ENCODE measurements around the gene IKBKG. TPM values are rescaled to one million over a fixed set of nuclear protein-coding genes. Genes with fewer than 3 reads are reported as not detected.

IKBKG gene
- total RNA-seq, 2 donors from 2014 or later: 9.9 to 11.9 TPM

DNA sequence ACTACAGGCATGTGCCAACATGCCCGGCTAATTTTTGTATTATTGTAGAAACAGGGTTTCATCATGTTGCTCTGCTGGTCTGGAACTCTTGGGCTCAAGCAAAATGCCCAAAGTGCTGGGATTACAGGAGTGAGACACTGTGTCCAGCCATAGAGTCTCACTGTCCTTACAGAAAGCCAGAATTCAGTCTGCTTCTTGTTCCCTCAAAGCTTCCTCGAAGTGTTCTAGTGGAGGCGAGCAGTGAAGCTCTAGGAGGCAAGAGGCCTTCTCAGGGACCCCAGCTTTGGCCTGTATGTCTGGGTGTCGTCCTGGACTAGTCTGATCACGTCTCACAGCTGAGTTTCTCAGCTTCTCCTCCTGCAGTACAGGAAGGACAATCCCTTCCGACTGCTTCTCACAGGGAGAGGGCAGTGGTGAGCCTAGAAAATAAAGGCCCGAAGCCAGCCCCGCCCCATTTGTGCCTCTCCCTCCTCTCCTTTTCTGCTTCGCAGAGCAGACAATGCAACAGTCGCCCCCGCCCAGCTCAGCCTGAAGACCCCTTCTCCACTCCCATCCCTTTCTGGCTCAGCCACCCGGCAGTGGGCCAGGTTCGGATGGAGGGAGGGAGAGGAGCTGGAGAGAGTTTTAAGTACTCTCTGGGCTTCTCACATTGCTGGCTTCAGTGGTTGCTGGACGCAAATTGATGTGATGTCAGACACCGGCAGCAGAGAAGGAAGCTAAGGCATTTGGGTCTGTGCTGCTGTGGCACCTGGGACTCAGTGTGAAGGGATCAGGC is 20.3 kb upstream of the IKBKG start:
- Histone ChIP-seq H3K27ac (peak overlapping the region; percentile 28 to 86 (median 82)), H3K4me3 (no peak overlapping the region), H3K9me3 (no peaks in the 10 kb centered on the region), H3K4me1 (peaks cover 4% of the 10 kb centered on the region), H3K27me3 (no peaks in the 10 kb centered on the region), H3K36me3 (replicated peaks in 1 of 2; ENCODE audit: insufficient read depth in 1 of 2, low read depth in 2 of 2) (no peaks in the 10 kb centered on the region)
- TF ChIP-seq CTCF (IDR thresholded peaks at IDR 0.05) (peak in 6 of 7 experiments; percentile 21 to 60 (median 56)), POLR2A (IDR thresholded peaks at IDR 0.05) (peak in 2 of 3 donors; percentile 33 to 36)
- intact Hi-C loops (cut with DNase I): no loop called here
- 0 to 2% methylated on average over 4 to 14 of the region's 15 CpGs for WGBS, 2 donors
- DNase-seq (peak; percentile 75 to 84 (median 82)), ATAC-seq (peak; percentile 90)

- no peak for TF ChIP-seq POLR2A (IDR thresholded peaks at IDR 0.05)
- TF ChIP-seq CTCF (IDR thresholded peaks at IDR 0.05): no peak
- Histone ChIP-seq H3K4me1 (peaks cover 4% of the 10 kb centered on the region), H3K4me3 (no peak overlapping the region), H3K27ac (no peak overlapping the region), H3K36me3 (replicated peaks in 1 of 2; ENCODE audit: insufficient read depth in 1 of 2, low read depth in 2 of 2) (no peaks in the 10 kb centered on the region), H3K27me3 (no peaks in the 10 kb centered on the region), H3K9me3 (no peaks in the 10 kb centered on the region)
- DNase-seq (no peak), ATAC-seq (no peak)
- 65 to 85% methylated on average over 2 to 3 of the region's 6 CpGs for WGBS, 2 donors
- intact Hi-C loops (cut with DNase I): no loop called here
Measured at GRCh38 chrX:154529206-154529612, 18.2 kb upstream of the IKBKG start.

DNA sequence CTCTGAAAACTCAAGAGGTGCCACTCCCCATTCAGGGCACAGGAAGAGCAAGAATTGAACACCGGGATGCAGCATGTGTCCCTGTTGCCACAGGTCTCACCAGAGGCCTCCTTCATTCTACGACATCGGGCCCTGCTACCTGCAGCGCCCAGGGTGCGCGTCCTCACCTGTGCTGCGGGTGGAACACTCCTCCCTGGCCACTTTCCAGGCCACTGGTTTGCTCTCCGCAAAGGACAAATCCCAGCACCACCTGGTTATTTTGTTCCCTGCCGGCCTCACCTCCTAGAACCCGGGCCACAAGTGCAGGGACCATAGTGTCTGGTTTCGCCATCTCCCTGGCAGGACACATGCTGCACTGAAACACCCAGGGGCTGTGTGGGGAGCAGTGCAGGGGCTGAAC is 17.1 kb upstream of the IKBKG start:
- ATAC-seq (no peak), DNase-seq (no peak)
- Histone ChIP-seq H3K27me3 (no peaks in the 10 kb centered on the region), H3K4me3 (no peak overlapping the region), H3K9me3 (no peaks in the 10 kb centered on the region), H3K36me3 (replicated peaks in 1 of 2; ENCODE audit: insufficient read depth in 1 of 2, low read depth in 2 of 2) (no peaks in the 10 kb centered on the region), H3K27ac (no peak overlapping the region), H3K4me1 (peaks cover 7% of the 10 kb centered on the region)
- intact Hi-C loops (cut with DNase I): no loop called here
- TF ChIP-seq POLR2A (IDR thresholded peaks at IDR 0.05) (no peak), CTCF (IDR thresholded peaks at IDR 0.05) (no peak)
- 60% methylated on average over 10 of the region's 11 CpGs; no CpG with 5 or more reads in 1 of the 2 donors for WGBS, 2 donors

- intact Hi-C loops (cut with DNase I): no loop called here
- Histone ChIP-seq H3K27me3 (no peaks in the 10 kb centered on the region), H3K4me3 (no peak overlapping the region), H3K4me1 (peaks cover 7% of the 10 kb centered on the region), H3K9me3 (no peaks in the 10 kb centered on the region), H3K36me3 (replicated peaks in 1 of 2; ENCODE audit: insufficient read depth in 1 of 2, low read depth in 2 of 2) (no peaks in the 10 kb centered on the region), H3K27ac (no peak overlapping the region)
- WGBS, 2 donors: no CpG with 5 or more reads among the region's 16 CpGs
- TF ChIP-seq CTCF (IDR thresholded peaks at IDR 0.05) (no peak), POLR2A (IDR thresholded peaks at IDR 0.05) (no peak)
- no peak for DNase-seq
- ATAC-seq: no peak
Measured at GRCh38 chrX:154531626-154532025, 15.8 kb upstream of the IKBKG start.

- no peak overlapping the region for H3K4me3 ChIP-seq
- WGBS, 2 donors: 84% methylated on average over 8 of the region's 23 CpGs; no CpG with 5 or more reads in 1 of the 2 donors
- H3K9me3 ChIP-seq: no peaks in the 10 kb centered on the region
- ATAC-seq: no peak
- no peak for DNase-seq
- no peak overlapping the region for H3K27ac ChIP-seq
- TF ChIP-seq CTCF (IDR thresholded peaks at IDR 0.05) (no peak), POLR2A (IDR thresholded peaks at IDR 0.05) (no peak)
- H3K27me3 ChIP-seq: no peaks in the 10 kb centered on the region
- peaks cover 4% of the 10 kb centered on the region for H3K4me1 ChIP-seq
- no peaks in the 10 kb centered on the region for H3K36me3 ChIP-seq (replicated peaks in 1 of 2; ENCODE audit: insufficient read depth in 1 of 2, low read depth in 2 of 2)
- intact Hi-C loops (cut with DNase I): no loop called here
Measured at GRCh38 chrX:154532690-154533089, 14.7 kb upstream of the IKBKG start.

All from body of pancreas (tissue), 4 donors.